ENCODE results near the gene NMS.
"Not testable (repeated sequence)": the region's sequence is repeated elsewhere in the genome, so short reads cannot be mapped to it uniquely, and the experiment has no call there.

NMS gene

GRCh38 chr2:100470182-100470581, at the start of gene NMS:
Gene NMS (plus strand): TSS chr2:100470482. CDS start chr2:100470489, 7 bp downstream.
- no peak for DNase-seq

- no peak for DNase-seq
These were observed 47.8 kb upstream of the NMS start for GRCh38 chr2:100422320-100423055.

GRCh38 chr2:100423631-100424030, 46.7 kb upstream of the NMS start:
- DNase-seq, result no peak

GRCh38 chr2:100424277-100424875, 45.9 kb upstream of the NMS start:
- DNase-seq, result no peak

GRCh38 chr2:100425107-100425506, 45.2 kb upstream of the NMS start:
- no peak for DNase-seq

GRCh38 chr2:100425573-100426383, 44.5 kb upstream of the NMS start:
- no peak for DNase-seq

- no peak for DNase-seq
These were observed 43.9 kb upstream of the NMS start for GRCh38 chr2:100426384-100426720.

GRCh38 chr2:100427111-100427510, 43.2 kb upstream of the NMS start:
- no peak for DNase-seq

GRCh38 chr2:100427627-100428258, 42.5 kb upstream of the NMS start:
- DNase-seq, result peak; percentile 37

GRCh38 chr2:100429726-100430125, 40.6 kb upstream of the NMS start:
- no peak for DNase-seq

GRCh38 chr2:100437751-100438150, 32.5 kb upstream of the NMS start:
- no peak for DNase-seq

- no peak for DNase-seq
These were observed 23.6 kb upstream of the NMS start for GRCh38 chr2:100446696-100447095.

- no peak for DNase-seq
These were observed 19.2 kb upstream of the NMS start for GRCh38 chr2:100451092-100451491.

GRCh38 chr2:100451734-100452133, 18.5 kb upstream of the NMS start:
- no peak for DNase-seq

GRCh38 chr2:100453853-100454252, 16.4 kb upstream of the NMS start:
- no peak for DNase-seq

GRCh38 chr2:100456357-100456756, 13.9 kb upstream of the NMS start:
- DNase-seq, result not testable (repeated sequence)

- no peak for DNase-seq
These were observed 9.3 kb upstream of the NMS start for GRCh38 chr2:100460904-100461530.

GRCh38 chr2:100470898-100471514, 724 bp downstream of the NMS start:
- no peak for DNase-seq

GRCh38 chr2:100476606-100477005, 6.3 kb downstream of the NMS start:
- DNase-seq, result no peak

- no peak for DNase-seq
These were observed 12.5 kb downstream of the NMS start for GRCh38 chr2:100482741-100483140.

GRCh38 chr2:100483895-100484294, 13.6 kb downstream of the NMS start:
- DNase-seq, result no peak

- no peak for DNase-seq
These were observed 14.1 kb downstream of the NMS start for GRCh38 chr2:100484390-100484789.

GRCh38 chr2:100485396-100485795, 15.1 kb downstream of the NMS start:
- no peak for DNase-seq
